KMS-11 (cell line): ENCODE data around the gene PLVAP.

Source experiments
- H2AFZ ChIP-seq: fragments of 200-600 bp; sonication (generic); 2 replicates; pipeline ENCODE4 v1.6.1; 2016; ENCODE audit warnings: antibody characterized with exemption, mixed run types, low read depth
- H3K27ac ChIP-seq: fragments of 200-600 bp; sonication (generic); 2 replicates; pipeline ENCODE4 v1.6.1; 2016; ENCODE audit warnings: mild to moderate bottlenecking, mixed run types
- H3K27me3 ChIP-seq: fragments of 200-600 bp; sonication (generic); 2 replicates; pipeline ENCODE4 v1.6.1; 2017; ENCODE audit warnings: mild to moderate bottlenecking, low read depth, mixed run types, moderate library complexity; ENCODE audit not compliant: insufficient read depth
- H3K36me3 ChIP-seq: fragments of 200-600 bp; sonication (generic); 2 replicates; pipeline ENCODE4 v1.6.1; 2017; ENCODE audit warnings: mild to moderate bottlenecking, mixed run types; ENCODE audit not compliant: insufficient read depth
- H3K4me1 ChIP-seq: fragments of 200-600 bp; sonication (generic); 2 replicates; pipeline ENCODE4 v1.6.1; 2016; ENCODE audit warnings: mild to moderate bottlenecking, low read depth, mixed run types; ENCODE audit not compliant: poor library complexity, severe bottlenecking
- H3K4me2 ChIP-seq: fragments of 200-600 bp; sonication (generic); 2 replicates; pipeline ENCODE4 v1.7.0; 2016; ENCODE audit warnings: mild to moderate bottlenecking, mixed run types
- H3K4me3 ChIP-seq: fragments of 200-600 bp; sonication (generic); IDR thresholded peaks from 2 replicates; pipeline ENCODE4 v1.6.1; 2017; ENCODE audit warnings: low read depth, low read length, mixed read lengths; ENCODE audit not compliant: insufficient read depth
- H3K79me2 ChIP-seq: fragments of 200-600 bp; sonication (generic); 2 replicates; pipeline ENCODE4 v1.6.1; 2016; ENCODE audit warnings: low read depth, mixed run types; ENCODE audit not compliant: insufficient read depth
- H3K9ac ChIP-seq: fragments of 200-600 bp; sonication (generic); 2 replicates; pipeline ENCODE4 v1.6.1; 2016; ENCODE audit warnings: mild to moderate bottlenecking, mixed run types
- H4K20me1 ChIP-seq: fragments of 200-600 bp; sonication (generic); 2 replicates; pipeline ENCODE4 v1.6.1; 2016; ENCODE audit warnings: mild to moderate bottlenecking, mixed run types; ENCODE audit not compliant: insufficient read depth
- CTCF ChIP-seq: fragments of 200-600 bp; sonication (generic); conservative IDR thresholded peaks from 2 replicates; pipeline ENCODE4 v1.6.1; 2017; ENCODE audit warnings: low read depth, mild to moderate bottlenecking, antibody characterized with exemption, low read length, moderate library complexity, mixed read lengths

The PLVAP gene

GRCh38 chr19:17406887-17407196 is 29.7 kb upstream of the PLVAP start:
- H3K9ac ChIP-seq: peak overlapping the region; percentile 51; the same call in 1 of the 2 replicates
- H3K4me2 ChIP-seq: peak overlapping the region; percentile 81
- TF ChIP-seq CTCF: no peak
- peaks cover 32% of the 10 kb centered on the region for H3K79me2 ChIP-seq
- peaks cover 58% of the 10 kb centered on the region for H3K4me1 ChIP-seq
- H3K4me3 ChIP-seq: no peak overlapping the region
- no peaks in the 10 kb centered on the region for H3K27me3 ChIP-seq
- H3K36me3 ChIP-seq: no peaks in the 10 kb centered on the region
- peak overlapping the region; percentile 87 for H3K27ac ChIP-seq
- H4K20me1 ChIP-seq: 0 out of 2 replicates have a peak, but pooled peaks cover 7% of the 10 kb centered on the region
- H2AFZ ChIP-seq: no peak overlapping the region

GRCh38 chr19:17406046-17406886 is 29.1 kb upstream of the PLVAP start:
- Histone ChIP-seq H3K79me2 (peaks cover 32% of the 10 kb centered on the region), H4K20me1 (0 out of 2 replicates have a peak, but pooled peaks cover 7% of the 10 kb centered on the region), H3K9ac (peak overlapping the region; percentile 51), H3K27ac (peak overlapping the region; percentile 87), H2AFZ (peak overlapping the region; percentile 20; the same call in 1 of the 2 replicates), H3K4me1 (peaks cover 53% of the 10 kb centered on the region), H3K4me3 (no peak overlapping the region), H3K4me2 (peak overlapping the region; percentile 81), H3K27me3 (no peaks in the 10 kb centered on the region), H3K36me3 (no peaks in the 10 kb centered on the region)
- TF ChIP-seq CTCF: no peak

- peaks cover 32% of the 10 kb centered on the region for H3K79me2 ChIP-seq
- H3K9ac ChIP-seq: peak within 1 kb of the TSS; percentile 51
- peak within 1 kb of the TSS; percentile 81 for H3K4me2 ChIP-seq
- H3K4me3 ChIP-seq: peak within 1 kb of the TSS; percentile 44
- H2AFZ ChIP-seq: peak within 1 kb of the TSS; percentile 20; the same call in 1 of the 2 replicates
- no peak for TF ChIP-seq CTCF
- H3K4me1 ChIP-seq: peaks cover 53% of the 10 kb centered on the region
- no peaks in the 10 kb centered on the region for H3K27me3 ChIP-seq
- 0 out of 2 replicates have a peak, but pooled peaks cover 7% of the 10 kb centered on the region for H4K20me1 ChIP-seq
- no peaks in the 10 kb centered on the region for H3K36me3 ChIP-seq
- peak within 1 kb of the TSS; percentile 87 for H3K27ac ChIP-seq
Observed at GRCh38 chr19:17405250-17406045, 28.3 kb upstream of the PLVAP start, which contains the start of gene BST2. Gene BST2, minus strand, starts transcription at chr19:17405630. Its CDS starts 55 bp downstream, at chr19:17405575.

- H3K36me3 ChIP-seq: no peaks in the 10 kb centered on the region
- peak overlapping the region; percentile 87 for H3K27ac ChIP-seq
- H3K9ac ChIP-seq: peak overlapping the region; percentile 51; the same call in 1 of the 2 replicates
- TF ChIP-seq CTCF: no peak
- H3K4me1 ChIP-seq: peaks cover 48% of the 10 kb centered on the region
- no peak overlapping the region for H2AFZ ChIP-seq
- H3K4me2 ChIP-seq: peak overlapping the region; percentile 81
- H3K79me2 ChIP-seq: peaks cover 32% of the 10 kb centered on the region
- H3K4me3 ChIP-seq: peak overlapping the region; percentile 44
- no peaks in the 10 kb centered on the region for H3K27me3 ChIP-seq
- H4K20me1 ChIP-seq: 0 out of 2 replicates have a peak, but pooled peaks cover 7% of the 10 kb centered on the region
Observed at GRCh38 chr19:17404621-17405249, 27.6 kb upstream of the PLVAP start.
